Measurements from ENCODE around the gene VAC14. TPM values are rescaled to one million over a fixed set of nuclear protein-coding genes. Genes with fewer than 3 reads are reported as not detected.

VAC14 gene
- total RNA-seq, 1 donor from 2014 or later: 74.0 TPM

DNA sequence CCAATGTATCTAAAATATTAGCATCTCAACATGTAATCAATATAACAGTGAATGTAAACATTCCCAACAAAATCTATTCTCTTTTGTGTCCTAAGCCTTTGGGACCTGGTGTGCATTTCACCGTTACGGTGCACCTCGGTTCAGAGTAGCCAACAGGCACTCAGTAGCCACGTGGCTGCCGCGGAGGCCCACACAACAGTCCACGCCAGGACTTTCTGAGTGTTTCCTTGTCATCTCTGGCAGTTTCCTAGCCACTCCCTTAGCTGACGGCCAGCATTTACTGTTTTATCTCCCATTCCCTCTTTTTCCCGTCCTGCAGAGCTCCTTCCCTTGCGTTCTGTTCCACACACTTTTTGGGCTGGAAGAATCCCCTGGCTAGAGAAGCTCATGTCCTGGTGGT, 36.3 kb downstream of the VAC14 start:
- no peak for DNase-seq (ENCODE audit: low read depth)

DNA sequence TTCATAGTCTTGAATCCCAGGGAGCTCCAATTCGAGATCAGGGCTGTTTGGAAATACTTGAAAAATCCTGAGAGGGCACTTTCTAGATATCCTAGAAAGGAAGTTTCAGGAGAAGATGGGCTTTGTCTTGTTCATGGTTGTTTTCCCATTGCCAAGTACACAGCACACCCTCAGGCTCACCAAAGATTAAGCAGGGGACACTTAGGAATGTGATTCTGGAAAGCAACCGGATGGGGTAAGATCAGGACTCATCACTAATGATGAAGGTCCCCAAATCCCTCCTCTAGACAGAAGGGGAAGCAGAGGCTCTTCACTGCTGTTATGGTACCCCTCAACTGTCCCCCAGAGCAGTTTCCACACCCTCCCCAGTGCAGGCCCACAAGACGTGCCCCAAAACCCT, 40.7 kb downstream of the VAC14 start:
- no peak for DNase-seq (ENCODE audit: low read depth)

DNA sequence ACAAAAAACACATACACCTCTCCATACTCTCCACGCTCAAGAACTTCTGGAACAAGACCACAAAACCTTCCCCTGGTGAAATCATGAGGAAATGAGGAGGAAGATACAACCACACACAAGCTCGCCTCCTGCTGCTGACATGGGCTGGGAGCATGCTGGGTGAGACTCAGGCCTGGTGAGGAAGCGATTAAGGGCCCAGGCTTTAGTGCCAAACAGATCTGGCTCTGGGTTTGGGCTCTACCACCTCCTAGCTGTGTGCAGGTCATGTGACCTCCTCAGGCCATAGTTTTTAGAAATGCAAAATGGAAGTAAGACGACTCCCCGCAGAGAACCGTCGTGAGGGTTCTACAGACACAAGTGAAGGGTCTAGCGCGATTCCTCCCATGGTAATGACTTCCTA, 41.3 kb downstream of the VAC14 start:
- DNase-seq (ENCODE audit: low read depth): no peak

DNA sequence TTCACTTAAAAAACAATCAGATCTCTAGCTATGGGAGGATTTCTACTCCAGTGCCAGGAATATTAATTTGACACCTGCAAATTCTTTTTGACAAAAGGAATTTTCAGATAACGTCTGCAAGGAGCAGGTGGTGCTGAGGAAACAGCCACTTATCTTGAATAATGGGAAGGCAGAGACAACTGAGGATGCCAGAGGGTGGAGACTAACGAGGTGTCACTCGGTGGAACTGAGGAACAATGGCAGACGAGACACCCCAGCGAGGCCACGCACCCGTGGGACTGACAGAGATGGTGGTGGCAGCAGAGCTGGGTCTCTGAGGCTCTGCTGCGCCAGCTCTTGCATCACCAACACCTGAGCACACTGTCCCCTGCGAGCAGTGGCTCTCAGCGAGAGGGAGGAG, 42.2 kb downstream of the VAC14 start:
- no peak for DNase-seq (ENCODE audit: low read depth)

DNA sequence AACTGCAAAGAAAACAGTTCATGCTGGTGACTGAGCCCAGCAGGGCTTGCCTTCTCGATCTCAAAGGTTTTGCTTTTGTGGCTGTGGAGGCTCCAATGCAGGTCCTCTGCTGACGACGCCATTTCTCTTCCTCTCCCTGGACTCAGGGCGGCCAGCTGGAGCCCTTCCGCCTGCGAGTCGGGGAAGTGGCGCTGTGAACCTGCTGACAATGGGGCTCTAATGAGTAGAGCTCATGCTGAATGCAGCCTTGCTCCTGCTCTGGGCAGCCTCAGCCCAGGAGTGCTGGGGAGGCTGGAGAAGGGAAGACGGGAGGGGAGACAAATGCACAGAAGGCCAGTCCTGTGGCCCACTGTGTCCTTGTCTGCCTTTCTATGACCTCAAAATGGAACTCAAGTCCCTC, 43.8 kb downstream of the VAC14 start:
- DNase-seq (ENCODE audit: low read depth): no peak

DNA sequence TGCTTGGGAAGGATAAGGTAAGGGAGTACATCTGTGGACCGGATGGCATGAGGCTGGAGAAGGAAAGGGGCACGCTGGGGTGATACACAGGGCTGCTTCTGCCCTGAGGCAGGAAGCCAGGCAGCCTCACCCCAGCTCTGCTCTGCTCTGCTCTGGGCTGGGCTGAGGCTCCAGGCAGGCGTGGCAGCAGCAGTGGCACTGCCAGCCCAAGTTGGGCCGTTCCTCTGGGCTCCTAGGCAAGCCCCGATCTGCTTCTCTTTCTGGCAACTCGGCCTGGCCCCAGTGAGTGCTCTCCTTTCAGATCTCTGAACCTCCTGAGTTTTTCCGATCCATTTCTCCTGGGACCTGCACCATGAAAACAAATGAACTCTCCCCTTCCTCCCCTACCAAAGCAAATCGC, 44.9 kb downstream of the VAC14 start:
- DNase-seq (ENCODE audit: low read depth): no peak

DNA sequence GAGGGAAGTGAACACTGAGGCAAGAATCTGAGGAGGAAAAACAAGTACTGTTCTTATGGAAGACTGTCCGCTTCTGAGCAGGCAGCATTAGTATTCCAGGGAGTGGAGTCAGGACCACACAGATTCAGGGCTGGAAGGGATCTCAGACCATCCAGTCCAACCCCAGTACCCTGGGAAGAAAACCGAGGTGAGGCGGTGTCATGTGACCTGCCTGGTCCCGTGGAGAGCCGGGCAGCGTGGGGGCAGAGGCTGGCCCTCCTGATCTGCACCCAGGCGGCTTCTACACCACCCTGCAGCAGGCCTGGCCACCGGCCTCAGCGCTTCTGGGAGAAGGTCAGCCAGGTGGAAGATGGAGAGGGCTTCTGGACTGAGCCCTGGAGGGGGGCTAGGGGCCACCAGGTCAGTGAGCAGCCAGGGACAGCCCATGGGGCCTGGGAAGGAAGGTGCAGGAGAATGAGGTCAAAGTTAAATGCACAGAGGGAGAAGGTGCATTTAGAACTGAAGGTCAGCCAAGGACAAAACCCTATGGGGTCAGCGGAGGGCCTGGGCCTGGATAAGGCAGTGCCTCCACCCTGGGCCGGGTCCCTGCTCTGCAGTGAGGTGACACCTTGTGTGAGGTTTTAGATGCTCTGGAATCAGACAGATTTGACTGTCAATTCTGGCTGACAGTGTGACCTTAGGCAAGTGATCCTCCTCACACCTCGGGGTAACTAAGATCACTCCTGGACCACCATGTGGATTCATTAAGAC, 45.9 kb downstream of the VAC14 start:
- DNase-seq (ENCODE audit: low read depth): no peak

DNA sequence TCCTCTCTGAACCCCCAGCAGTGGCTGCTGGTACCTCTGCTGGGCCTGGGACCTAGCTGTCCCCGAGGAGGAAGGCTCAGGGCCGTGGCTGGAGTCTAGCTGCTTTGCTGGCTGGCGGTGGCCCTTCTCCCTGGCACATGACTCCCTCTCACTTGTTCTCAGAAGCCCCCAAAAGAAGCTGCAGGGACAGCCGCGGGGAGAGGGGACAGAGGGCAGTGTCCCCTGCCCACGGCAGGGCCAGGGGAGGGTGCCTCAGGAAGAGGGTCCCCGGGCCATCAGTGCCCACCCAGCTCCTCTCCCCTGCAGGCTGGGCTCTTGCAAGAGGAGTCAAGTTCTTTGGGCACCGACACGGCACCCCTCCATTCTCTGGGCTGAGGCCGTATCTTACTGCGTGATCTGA, 46.6 kb downstream of the VAC14 start:
- no peak for DNase-seq (ENCODE audit: low read depth)

DNA sequence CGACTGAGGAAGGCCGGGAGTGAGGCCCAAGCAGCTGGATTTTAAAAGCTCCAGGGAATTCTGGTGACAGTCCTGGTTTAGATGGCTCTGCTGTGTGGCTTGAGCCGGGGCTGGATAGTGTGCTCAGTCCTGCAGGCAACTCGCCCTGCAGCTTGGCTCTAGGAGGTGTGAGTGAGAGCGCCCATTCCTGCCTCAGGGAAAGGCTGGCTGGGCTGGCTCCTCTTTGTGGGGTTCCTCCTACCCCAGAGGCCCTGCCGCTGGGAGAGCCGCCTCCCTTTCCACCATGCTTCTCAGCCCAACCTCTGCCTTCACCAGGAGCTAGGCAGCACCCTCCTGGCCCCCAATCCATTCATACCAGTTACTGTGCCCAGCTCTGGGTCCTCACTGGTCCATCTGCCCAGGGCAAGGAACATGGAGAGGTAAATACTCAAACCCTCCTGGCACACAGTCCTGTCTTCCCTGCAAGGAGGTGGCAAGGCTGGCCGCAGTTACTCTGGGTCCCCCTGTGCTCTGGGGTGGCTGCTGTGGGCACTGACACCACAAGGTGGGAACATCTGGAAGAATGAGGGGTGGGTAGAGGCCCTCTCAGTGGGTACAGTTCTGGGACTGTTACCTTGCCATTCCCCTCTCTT, 47.1 kb downstream of the VAC14 start:
- no peak for DNase-seq (ENCODE audit: low read depth)

DNA sequence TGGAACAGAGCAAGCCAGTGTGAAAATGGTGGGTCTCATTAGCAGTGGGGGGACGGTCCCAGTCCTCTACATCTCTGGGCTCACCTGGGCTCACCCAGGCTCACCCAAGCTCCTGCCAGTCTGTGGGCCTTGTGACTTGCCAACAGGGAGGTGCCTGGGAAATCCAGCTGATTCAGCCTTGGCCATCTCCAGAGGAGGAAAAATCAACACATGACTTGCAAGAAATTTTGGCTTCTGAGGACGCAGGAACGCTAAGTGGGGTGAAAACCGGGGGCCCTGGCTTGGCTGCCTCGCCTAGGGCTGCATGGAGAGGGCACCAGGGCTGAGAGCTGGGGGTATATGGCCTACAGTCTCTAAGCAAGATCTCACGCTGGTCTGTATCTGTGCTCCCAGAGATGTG, 47.7 kb downstream of the VAC14 start:
- no peak for DNase-seq (ENCODE audit: low read depth)

DNA sequence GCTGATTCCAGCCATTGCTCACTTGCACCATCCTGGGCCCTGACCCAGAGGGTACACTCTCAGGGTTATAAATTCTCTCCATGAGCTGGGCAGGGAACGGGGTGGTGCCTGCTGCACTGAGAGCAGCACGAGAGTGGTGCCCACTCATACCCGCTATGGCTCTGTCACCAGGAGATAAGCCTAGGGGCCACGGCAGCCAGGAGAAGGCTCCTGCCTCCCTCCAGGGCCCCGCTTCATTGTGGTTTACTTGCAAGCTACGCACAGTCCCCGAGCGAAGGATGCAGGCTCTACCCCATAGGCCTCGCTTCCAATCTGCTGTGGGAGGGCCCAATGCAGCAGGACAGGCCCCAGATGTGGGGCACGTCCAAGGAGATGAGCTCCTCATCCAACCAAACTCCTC, 48.5 kb downstream of the VAC14 start:
- no peak for DNase-seq (ENCODE audit: low read depth)

DNA sequence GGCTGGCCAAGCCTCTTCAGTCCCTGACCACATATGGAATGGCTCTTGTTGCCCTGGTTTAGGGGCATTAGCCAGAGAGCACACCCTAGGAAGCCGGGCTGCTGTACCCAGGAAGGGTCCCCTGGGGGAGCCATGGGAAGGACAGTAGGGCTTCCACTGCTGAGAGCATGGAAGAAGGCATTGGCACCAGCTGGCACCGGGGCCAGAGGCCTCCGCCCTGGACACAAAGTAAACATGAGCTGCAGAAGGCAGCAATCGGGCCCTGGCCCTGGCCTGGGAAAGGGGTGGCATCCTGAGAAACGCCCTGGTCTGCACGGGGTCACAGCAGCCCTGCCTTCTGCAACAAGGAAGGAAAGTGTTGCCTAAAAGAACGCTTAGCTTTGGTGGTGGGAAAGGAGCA, 49.4 kb downstream of the VAC14 start:
- DNase-seq (ENCODE audit: low read depth): no peak

DNA sequence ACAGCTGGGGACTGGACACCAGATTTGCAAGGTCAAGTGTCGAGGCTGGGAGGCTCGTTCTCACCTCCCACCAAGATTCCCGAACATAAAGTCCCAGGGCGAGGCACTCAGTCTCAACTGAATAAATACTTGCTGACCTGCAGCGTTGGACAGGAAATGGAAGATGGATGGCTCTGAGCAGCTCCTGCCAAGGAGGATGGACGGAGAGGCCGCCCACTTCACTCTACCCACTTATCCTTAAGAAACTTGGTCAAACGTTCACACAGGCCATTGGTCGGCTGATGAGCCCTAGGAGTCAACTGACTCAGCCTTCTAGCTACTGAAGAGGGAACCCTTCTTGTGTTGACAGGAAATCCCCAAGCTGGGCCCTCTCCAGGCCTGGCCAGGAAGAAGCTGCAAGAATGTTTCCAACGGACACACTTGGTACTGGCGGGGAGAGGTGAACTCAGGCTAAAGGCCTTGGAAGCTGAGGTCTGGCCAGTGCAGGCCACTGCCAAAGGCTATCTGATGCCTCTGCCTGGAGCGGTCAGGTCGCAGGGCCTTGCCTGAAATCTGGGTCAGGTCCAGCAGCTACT, 50.0 kb downstream of the VAC14 start:
- peak; percentile 85 for DNase-seq (ENCODE audit: low read depth)

DNA sequence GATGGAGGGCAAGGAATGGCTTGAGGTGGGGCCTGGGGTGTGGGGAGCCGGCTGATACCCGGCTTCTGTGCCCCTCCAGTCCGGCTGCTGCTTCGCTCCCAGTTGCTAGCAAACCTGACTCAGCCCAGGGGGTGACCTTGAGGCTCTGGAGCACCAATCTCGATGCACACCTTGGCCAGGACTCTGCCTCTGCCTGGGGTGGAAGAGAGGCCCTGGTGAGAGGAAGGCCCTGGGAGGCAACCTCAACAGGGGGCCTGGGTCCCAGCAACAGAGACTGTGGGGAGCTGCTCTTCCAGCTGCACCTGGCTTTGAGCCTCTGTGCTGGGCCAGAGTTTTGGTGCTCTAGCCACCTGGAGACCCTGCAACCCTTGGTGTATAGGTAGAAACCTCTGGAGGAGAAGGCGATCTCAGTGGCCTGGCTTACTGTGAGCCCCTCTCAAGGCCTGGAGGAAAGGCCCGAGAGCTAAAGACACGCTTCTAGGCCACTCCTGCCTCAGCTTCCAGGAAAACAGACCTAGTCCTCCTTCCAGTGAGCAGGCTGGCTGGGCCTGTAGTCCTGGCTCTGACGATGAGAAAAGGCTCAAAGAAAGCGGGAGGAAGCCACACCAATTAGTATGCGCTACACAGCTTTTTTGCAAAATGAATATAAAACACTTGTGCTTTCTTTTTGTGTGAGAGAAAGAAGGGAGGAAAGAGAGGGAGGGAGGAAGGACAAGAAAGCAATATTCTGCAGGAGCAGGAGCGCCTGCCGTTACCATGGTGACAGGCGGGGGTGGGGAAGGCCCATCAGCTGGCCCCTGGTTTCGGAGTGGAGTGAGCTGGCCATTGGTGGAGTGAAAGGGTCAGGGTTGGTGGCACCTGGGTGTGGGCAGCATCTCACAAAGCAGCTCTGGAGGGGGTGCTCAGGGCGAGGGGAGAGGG, 51.0 kb downstream of the VAC14 start:
- no peak for DNase-seq (ENCODE audit: low read depth)

DNA sequence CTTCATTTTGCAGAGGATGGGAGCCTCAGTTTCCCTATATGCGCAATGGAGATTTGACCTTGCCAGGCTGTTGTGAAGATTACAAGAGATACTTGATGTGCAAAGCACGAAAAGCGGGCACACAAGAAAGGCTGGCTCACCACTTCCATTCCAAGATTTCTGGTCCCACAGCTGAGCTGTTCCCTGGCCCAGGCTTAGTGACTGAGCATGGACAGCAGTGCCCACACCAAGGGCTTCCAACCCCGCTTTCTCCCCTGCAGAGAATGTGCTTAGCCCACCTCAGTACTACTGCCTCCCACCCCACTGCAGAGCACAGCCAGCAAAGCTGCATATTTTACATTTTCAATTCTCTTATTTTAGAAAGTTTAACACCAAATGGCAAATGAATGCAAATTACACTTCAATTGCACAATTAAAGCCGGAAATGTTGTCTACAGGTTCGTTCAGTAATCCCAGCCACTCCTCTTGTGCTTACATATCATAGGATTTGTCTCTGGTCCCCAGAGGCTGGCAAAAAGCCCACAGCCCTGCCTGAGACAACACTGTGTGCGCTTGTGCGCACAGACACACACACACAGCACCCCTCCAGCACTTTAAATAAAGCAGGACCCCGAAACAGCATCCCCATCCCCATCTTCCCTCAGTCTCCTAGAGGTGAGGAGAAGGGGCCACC, 51.8 kb downstream of the VAC14 start:
- DNase-seq (ENCODE audit: low read depth): no peak

DNA sequence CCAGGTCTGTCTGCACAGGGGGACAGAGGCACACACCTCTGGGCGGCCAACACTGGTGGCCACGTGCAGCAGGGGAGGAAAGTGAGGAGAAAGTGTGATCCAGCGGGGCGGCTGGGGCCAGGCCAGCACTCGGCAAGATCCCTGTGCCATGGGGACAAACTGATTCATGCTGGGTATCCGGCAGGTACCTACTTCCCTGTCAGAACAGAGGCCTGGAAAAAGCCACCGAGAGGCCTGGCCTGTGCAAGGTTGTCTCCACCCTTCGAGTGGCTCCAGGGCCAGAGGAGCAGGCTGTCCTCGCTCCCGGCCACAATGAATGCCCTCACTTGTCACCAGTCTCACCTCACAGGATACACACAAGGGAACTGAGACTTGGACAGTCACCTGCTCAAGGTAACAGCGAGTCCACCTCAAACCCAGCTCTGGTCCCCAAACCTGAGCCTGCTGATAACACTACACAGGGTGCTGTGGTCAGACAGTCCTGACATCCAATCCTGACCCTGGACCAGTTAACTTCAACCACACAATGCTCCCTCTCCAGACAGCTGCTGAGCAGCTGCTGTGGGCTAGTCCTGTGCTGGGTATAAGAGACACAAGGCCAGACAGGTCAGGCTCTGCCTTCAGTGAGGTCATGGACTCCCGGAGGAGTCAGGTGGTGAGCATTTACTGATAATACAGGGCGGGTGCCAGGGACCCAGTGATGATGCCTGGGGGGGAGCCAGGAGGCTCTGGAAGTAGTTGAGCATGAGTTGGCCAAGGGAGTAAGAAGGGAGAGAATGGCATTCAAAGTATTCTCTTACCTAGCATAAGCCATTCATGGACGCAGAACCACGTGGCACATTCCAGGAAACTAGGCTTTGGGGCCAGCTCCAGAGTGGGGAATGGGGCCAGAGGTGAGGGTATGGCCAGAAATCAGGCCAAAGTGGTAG, 53.0 kb downstream of the VAC14 start:
- peak; percentile 97 for DNase-seq (ENCODE audit: low read depth)

DNA sequence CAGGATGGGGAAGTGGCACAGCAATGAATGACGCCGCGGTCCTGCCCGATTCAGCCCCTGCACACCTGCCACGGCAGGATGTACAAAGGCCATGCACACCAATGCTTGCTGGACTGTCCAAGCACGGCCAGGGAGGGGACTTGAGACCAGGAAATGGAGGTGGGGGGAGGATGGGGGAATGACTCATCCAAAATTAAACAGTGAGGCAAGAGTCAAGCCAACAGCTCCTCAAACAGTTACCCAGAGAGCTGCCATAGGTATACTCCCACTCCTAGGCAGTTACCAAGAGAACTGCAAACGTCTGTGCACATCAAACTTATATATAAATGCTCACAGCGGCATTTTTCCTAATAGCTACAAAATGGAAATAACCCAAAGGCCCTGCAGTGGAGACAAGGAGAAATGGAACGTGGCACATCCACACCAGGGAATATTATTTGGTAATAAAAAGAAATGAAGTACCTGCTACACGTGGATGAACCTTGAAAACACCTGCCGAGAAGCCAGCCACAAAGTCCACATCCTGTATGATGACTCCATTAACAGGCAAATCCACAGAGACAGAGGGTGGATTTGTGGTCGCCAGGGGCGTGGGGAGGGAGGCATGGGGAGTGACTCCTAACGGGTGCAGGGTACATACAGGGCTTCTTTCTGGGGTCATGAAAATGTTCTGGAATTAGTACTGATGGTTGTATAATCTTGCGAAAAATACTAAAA, 54.1 kb downstream of the VAC14 start:
- peak; percentile 87 for DNase-seq (ENCODE audit: low read depth)

DNA sequence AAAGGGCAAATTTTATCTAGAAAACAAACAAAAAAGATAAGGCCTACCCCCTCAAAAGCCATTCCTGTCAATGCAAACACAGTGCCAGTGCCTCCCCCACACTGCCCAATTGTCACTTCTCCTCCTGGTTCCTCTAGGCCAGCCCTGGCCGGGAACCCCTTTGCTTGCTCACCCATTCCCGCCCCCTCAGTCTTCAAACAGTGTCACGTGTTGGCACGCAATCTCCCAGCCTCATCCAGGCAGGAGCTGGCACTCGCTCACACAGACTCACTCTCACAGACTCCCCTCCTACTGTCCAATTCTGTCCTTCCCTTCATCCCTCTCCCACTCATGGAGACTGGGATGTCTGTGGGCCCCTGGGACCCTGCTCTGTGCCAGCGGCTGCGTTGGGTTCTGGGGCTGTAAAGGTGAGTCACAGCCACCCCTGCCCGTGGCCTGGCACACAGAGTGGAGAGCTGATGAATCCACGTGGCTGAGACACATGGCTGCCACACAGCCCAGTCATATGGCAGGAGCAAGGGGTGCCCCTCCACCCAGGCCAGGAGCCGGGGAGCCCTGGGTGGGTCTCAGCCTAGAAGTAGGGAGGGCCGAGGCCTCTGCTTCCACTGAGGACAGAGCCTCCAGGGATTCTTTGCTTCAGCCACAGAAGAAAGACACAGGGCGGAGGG, 54.8 kb downstream of the VAC14 start:
- peak; percentile 81 for DNase-seq (ENCODE audit: low read depth)

DNA sequence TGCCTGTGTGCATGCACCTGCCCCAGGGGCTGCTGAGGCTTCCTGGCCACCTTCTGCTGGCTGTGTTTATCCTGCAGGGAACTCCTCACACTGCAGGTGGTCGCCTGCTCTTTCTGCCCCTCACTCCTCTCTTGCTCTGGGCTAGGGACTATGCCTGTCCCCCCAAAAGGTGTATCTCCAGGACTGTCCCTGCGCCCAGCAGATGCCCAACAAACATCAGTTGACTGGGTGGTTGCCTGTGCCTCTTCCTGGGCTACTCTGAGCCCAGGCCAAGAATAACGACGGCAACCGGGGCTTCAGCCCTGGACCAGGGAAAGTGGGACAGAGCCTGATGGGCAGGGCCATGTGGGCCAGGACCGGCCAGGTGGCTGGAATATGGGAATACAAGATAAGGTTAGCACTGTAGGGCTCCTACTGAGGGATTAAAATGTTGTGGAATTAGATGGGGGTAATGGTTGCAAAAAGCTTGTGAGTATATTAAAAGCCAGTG, 55.4 kb downstream of the VAC14 start:
- DNase-seq (ENCODE audit: low read depth): no peak

All from myocyte (in vitro differentiated cells).